DMS53 treated with DMSO at 0.1 percent for 48 hours (cell line): Measurements from ENCODE around the gene C16orf86.
"Not testable (repeated sequence)": the region's sequence is repeated elsewhere in the genome, so short reads cannot be mapped to it uniquely, and the experiment has no call there.

Experiments used
- DNase-seq: peaks from one replicate; lab custom pipeline; 2025; ENCODE audit not compliant: unreplicated experiment; lab: John Stamatoyannopoulos, UW

C16orf86 gene

GRCh38 chr16:67685388-67686112, 18.9 kb downstream of the C16orf86 start:
- DNase-seq, result no peak

GRCh38 chr16:67693517-67694285, 27.1 kb downstream of the C16orf86 start:
- DNase-seq, result not testable (repeated sequence)

GRCh38 chr16:67694611-67695010, 28.0 kb downstream of the C16orf86 start:
- DNase-seq, result no peak

- no peak for DNase-seq
Observed at GRCh38 chr16:67697422-67698185, 31.0 kb downstream of the C16orf86 start.

- no peak for DNase-seq
Observed at GRCh38 chr16:67699265-67699664, 32.7 kb downstream of the C16orf86 start.

GRCh38 chr16:67701420-67701819, 34.8 kb downstream of the C16orf86 start:
- no peak for DNase-seq

GRCh38 chr16:67702130-67702529, 35.5 kb downstream of the C16orf86 start:
- no peak for DNase-seq

- DNase-seq, result no peak
Observed at GRCh38 chr16:67703626-67704025, 37.0 kb downstream of the C16orf86 start.

GRCh38 chr16:67704110-67704509, 37.5 kb downstream of the C16orf86 start:
- no peak for DNase-seq

GRCh38 chr16:67707210-67707609, 40.6 kb downstream of the C16orf86 start:
- DNase-seq, result no peak

- no peak for DNase-seq
Observed at GRCh38 chr16:67707790-67708189, 41.2 kb downstream of the C16orf86 start.

GRCh38 chr16:67708368-67708771, 41.8 kb downstream of the C16orf86 start:
- DNase-seq, result no peak

- DNase-seq, result no peak
Observed at GRCh38 chr16:67709050-67709449, 42.4 kb downstream of the C16orf86 start.

GRCh38 chr16:67710607-67711006, 44.0 kb downstream of the C16orf86 start:
- no peak for DNase-seq

- no peak for DNase-seq
Observed at GRCh38 chr16:67713647-67714273, 47.1 kb downstream of the C16orf86 start.

GRCh38 chr16:67714522-67714921, 47.9 kb downstream of the C16orf86 start:
- DNase-seq, result no peak

- no peak for DNase-seq
Observed at GRCh38 chr16:67716097-67716496, 49.5 kb downstream of the C16orf86 start.
